ENCODE measurements around the gene GOLGA6L2.

- TF ChIP-seq, protein P1, sequence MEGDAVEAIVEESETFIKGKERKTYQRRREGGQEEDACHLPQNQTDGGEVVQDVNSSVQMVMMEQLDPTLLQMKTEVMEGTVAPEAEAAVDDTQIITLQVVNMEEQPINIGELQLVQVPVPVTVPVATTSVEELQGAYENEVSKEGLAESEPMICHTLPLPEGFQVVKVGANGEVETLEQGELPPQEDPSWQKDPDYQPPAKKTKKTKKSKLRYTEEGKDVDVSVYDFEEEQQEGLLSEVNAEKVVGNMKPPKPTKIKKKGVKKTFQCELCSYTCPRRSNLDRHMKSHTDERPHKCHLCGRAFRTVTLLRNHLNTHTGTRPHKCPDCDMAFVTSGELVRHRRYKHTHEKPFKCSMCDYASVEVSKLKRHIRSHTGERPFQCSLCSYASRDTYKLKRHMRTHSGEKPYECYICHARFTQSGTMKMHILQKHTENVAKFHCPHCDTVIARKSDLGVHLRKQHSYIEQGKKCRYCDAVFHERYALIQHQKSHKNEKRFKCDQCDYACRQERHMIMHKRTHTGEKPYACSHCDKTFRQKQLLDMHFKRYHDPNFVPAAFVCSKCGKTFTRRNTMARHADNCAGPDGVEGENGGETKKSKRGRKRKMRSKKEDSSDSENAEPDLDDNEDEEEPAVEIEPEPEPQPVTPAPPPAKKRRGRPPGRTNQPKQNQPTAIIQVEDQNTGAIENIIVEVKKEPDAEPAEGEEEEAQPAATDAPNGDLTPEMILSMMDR (IDR thresholded peaks at IDR 0.05): no peak
- no peak for TF ChIP-seq POLR2A (IDR thresholded peaks at IDR 0.05)
Measured at GRCh38 chr15:23444269-23444668, 2.8 kb downstream of the GOLGA6L2 start.
